GM21825 (cell line): ENCODE results near the gene NUAK1.

Experiments
- ATAC-seq: cut with Tn5 transposase; IDR thresholded peaks from one replicate; pipeline ENCODE4 v1.9.1; 2021; ENCODE audit warnings: mild to moderate bottlenecking, moderate library complexity; ENCODE audit not compliant: unreplicated experiment

NUAK1 gene

DNA sequence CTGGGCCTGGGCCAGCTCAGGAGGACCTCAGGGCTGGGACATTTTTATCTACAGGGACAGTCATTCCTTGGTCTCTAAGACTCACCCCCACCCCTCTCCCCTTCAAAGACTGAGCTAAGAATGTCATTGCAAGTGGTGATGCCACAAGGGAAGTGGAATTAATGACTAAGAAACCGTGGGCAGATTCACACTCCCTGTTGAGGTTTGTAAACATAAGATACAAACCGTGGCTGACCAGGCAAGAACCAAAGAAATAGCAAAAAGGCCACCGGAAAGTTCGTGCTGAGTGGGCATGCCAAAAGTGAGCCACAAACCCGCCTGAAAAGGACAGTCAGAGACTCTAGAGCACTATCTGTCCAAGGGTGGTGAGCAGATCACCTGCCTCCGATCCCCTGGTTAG is 25.7 kb downstream of the NUAK1 start:
- ATAC-seq: no peak

GRCh38 chr12:106112145-106112821 is 26.5 kb downstream of the NUAK1 start:
- ATAC-seq: no peak

- ATAC-seq: no peak
Observed at GRCh38 chr12:106110626-106111300, 28.0 kb downstream of the NUAK1 start.

DNA sequence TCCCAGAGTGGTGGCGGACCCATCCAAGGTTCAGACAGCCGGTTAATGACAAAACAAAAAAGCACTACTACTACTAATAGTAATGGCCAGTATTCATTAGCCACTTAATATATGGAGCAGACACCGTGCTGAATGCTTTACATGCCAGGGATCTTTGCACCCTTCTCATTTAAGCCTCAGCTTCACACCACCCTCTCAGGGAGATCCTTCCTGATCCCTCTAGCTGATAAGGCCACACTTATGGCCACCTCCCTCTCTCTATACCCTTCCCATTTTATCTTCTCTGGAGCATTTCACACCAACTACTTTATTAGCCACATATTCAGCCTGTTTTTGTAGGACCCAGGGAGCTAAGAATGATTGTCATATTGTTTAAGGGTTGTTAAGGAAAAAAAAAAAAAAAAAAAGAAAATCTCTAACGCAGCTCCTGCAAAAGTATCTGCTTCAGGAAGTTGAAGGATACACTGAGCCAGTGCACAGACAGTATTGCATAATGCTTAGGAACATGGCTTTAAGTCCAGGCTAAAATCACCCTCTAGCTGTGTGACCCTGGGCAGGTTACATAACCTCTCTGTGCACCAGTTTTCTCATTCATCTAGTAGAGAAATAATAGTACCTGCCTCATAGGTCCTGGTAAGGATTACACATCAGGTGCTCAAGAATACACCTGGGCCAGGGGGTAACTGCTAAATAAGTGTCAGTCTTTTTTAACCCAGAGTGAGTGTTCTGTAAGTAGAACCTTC is 29.4 kb downstream of the NUAK1 start:
- ATAC-seq: no peak

- no peak for ATAC-seq
Observed at GRCh38 chr12:106108185-106108835, 30.4 kb downstream of the NUAK1 start.

DNA sequence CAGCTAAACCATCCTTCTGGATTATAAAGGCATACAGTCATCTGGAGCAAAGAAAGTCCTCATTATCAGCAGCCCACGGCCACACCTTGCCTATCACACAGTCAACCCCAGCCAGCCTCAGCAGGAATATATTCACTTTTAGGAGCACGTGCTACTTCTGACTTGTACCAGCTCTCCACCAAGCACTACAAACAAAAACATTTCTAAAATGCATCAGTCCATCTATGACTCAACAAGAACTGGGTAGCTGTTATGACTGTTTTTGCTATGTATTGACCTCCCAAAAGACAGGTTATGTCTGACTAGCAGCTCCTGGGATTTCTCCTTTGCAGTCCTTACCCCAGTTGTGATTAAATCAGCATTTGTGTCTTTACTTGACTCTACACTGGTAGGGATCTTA is 31.2 kb downstream of the NUAK1 start:
- no peak for ATAC-seq

DNA sequence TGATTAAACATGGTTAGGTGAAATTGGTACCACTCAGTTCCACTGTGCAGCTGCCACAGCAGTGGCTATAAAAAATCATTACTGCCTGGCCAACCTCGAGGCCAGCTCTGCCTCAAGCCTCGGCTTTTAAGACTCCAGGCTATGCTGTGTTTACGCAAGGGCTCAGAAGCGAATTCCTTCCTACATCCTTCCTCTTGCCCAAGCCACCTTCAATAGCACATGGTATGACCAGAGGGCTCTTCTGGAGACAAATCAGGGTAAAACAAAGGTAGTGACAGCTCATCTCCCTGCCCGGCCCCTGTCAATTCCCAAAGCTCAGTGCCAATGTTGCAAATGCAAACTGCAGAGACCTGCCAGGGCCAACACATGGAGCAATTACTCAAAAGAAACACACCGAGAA is 31.9 kb downstream of the NUAK1 start:
- no peak for ATAC-seq

DNA sequence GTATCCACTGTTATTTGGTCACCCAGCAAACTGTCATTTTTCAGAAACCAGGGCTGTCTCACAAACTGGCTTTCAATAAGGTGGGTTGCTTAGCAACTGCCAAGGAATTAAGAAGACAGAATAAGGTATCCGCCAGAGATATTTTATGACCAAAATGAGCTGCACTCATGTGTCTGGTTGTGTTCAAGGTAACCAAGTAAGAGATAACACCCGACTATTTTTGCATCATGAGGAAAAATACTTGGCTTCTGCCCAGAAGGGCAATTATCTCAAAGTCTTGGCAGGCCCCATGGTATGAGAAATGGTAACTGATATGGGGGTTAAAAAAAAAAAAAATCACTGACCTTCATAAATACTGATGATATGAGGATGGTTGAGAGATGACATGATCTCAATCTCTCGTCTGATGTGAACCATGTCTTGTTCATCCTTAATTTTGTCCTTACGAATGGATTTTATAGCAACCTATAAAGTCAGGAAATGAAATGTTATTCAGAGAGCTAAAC is 32.6 kb downstream of the NUAK1 start:
- ATAC-seq: no peak

DNA sequence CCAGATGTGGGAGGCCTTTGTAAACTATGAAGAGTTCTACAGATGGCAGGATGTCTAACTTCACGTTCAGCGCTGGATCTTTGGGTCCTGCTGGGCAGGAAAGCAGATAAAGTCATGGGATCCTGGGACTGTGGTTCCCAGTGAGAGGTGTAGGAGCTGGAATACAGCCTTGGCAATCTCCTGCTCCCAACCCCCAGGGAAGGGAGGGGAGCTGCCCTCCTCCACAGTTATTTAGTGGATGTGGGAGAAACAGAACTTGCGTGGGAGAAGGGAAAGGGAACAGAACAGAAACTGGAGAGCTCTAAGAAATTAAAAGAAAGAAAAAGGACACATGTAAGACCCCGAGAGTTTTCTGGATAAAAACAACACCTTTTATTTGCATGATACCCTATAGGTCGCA is 37.0 kb downstream of the NUAK1 start:
- no peak for ATAC-seq

- ATAC-seq: no peak
Observed at GRCh38 chr12:106098691-106099200, 40.0 kb downstream of the NUAK1 start.

DNA sequence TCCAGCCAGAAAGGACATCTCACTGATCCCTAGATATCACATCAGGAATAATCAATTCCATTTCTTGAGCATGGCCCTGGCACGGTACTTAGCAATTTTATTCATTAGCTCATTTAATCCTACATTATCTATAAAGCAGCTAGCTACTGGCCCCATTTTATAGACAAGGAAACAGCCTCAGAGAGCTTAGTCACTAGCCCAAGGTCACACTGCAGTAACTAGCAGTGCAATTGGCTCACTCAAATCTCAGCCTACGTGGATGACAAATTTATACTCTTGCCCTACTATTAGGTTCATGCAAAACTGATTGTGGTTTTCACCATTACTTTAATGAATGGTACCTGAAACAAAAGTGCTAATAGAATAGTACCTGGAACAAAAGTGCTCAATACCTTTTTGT is 41.7 kb downstream of the NUAK1 start:
- no peak for ATAC-seq

- ATAC-seq: no peak
Observed at GRCh38 chr12:106096376-106096775, 42.4 kb downstream of the NUAK1 start.

DNA sequence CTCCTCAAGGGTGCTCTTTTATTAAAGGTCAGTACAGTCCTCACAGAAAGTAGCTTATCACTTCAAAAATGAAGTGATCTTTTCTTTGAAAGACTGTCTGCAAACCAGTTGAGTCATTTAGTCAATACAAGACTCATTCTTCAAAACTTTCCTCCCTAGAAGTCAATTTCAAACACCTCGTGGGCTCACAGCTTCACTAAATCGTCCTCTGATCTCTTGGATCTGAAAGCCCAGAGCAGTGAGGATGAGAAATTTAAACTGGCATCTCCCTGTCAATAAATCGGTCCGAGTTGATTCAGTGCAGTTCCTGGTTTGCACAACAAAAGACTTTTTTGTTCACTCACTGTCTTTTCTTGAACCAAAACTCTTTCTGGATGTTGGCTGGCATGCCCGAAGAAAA is 44.5 kb downstream of the NUAK1 start:
- ATAC-seq: no peak

DNA sequence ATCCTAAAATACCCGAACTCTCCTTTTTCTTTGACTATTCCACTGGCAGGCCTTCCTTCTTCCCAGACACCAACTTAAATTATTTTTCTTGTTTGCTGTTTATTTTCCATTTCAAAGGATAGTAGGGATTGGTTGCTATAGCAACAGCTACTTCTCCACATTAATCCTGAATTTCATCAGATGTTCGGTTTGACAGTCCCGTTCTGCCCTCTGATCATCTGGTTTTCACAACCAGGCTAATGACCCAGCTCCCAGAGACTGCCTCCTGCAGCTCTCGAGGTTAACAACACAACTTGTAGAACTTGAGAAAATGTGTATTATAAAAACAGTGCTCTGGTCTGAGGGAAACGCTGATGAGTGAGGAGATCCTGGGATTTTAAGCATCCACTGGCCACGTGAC is 45.5 kb downstream of the NUAK1 start:
- ATAC-seq: no peak

- ATAC-seq: no peak
Observed at GRCh38 chr12:106091446-106091820, 47.3 kb downstream of the NUAK1 start.

DNA sequence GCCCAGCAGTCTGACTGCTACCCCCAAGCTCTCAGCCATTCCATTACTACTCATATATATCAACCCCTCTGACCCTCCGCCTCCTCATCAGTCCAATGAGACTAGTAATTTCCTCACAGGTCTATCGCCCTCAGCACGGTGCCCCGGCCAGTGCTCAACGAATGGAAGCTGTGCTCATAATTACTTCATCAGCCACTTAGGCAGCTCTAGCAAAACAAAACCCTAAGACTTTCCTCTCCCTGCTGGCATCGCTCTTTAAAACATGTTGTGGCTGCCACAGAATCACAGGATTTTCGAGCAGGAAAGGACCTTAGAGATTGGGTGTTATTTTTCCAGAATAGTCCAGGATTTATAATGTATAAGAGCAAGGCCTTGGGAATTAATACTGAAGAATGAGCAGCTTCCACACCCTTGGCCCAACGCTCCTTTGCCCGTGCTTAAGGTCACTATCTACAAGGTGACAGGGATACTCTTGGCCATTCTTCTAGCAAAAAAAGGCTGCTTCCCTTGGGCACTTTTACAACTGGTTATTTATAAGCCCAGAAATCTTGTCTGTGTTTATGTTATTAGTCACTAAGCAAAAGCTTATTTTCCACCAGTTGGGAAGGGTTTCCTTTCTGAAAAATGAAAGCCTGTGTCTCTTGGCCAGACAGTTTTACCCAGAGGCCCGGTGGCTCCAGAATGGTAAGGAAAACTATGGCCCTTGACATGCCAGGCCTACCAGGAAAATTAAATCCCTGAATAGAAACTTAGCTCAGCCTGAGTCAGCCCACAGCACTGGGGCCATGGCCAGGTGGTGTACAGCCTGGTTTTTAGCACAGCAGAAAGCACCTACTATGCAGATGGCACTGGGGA is 47.9 kb downstream of the NUAK1 start:
- no peak for ATAC-seq

- no peak for ATAC-seq
Observed at GRCh38 chr12:106089935-106090334, 48.8 kb downstream of the NUAK1 start.

DNA sequence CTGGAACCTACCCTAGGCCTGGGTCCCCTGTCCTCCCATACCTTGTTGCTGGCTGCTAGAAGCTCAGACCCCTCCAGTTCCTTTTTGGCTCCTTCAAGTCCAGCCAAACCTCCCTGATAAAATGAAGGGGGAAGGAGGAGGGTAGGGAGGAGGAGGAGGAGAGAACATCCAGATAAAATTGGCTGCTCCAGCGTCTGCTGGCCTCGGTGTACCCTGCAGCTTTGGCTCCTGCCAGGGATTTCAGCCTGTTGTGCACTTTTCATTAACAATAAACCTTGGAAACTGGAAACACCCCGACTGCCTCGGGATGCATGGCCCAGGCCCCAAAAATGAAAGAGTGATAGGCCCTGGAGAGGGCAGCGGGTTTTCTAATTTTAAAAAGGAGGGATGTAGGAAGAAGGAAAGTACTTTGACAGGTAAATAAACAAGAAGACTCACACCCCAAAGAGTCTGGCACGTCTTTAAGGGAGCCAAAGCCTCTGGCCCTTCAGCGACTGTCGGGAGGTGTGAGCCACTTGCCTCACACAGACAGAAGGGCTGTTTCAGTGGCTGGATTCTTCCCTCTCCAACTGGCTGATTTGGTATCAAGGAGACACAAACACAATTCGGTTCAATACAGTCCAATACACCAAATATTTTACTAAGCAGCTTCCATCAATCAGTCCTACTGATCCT is 49.8 kb downstream of the NUAK1 start:
- no peak for ATAC-seq

GRCh38 chr12:106088246-106088808 is 50.4 kb downstream of the NUAK1 start:
- ATAC-seq: no peak
